CD14-positive monocyte (primary cell): ENCODE data around the gene MRPS21. TPM values are rescaled to one million over a fixed set of nuclear protein-coding genes. Genes with fewer than 3 reads are reported as not detected.
A peak's percentile ranks its signal among the peaks of the same experiment; 100 is the strongest.
"Not testable (repeated sequence)": the region's sequence is repeated elsewhere in the genome, so short reads cannot be mapped to it uniquely, and the experiment has no call there.

Experiments used
- DNase-seq, 3 donors: peaks; one replicate each; pipeline ENCODE4 v3.0.0-alpha.2; 2011 to 2022
- H2AFZ ChIP-seq: 2 replicates; pipeline ENCODE4 v1.6.0; 2012; ENCODE audit warnings: mild to moderate bottlenecking, low read depth, low read length, inconsistent platforms; ENCODE audit not compliant: insufficient read depth, poor library complexity, severe bottlenecking
- H3K27ac ChIP-seq, 2 donors: 1 replicate in 1 of 2; 2 replicates in 1 of 2; pipeline ENCODE4 v1.5.1; 2012 to 2013; ENCODE audit warnings: low read length in 2 of 2, control low read depth in 1 of 2, inconsistent platforms in 1 of 2, low read depth in 1 of 2, mild to moderate bottlenecking in 1 of 2
- H3K27me3 ChIP-seq, 2 donors: one replicate each; pipeline versions ENCODE4 v1.6.0 to v1.6.1; 2011 to 2013; ENCODE audit warnings: low read length in 2 of 2; ENCODE audit not compliant: control insufficient read depth in 2 of 2, insufficient read depth in 2 of 2
- H3K36me3 ChIP-seq, 2 donors: replicated peaks in 1 of 2; 1 replicate in 1 of 2; 2 replicates in 1 of 2; pipeline versions ENCODE4 v1.5.1 to v1.6.1; 2012 to 2013; ENCODE audit warnings: low read length in 2 of 2, control low read depth in 1 of 2, inconsistent platforms in 1 of 2, mild to moderate bottlenecking in 1 of 2; ENCODE audit not compliant: insufficient read depth in 2 of 2, control insufficient read depth in 1 of 2
- H3K4me1 ChIP-seq, 2 donors: 1 replicate in 1 of 2; 2 replicates in 1 of 2; pipeline versions ENCODE4 v1.5.1 to v1.6.1; 2012 to 2013; ENCODE audit warnings: low read length in 2 of 2, control low read depth in 1 of 2, inconsistent platforms in 1 of 2, mild to moderate bottlenecking in 1 of 2, moderate library complexity in 1 of 2; ENCODE audit not compliant: insufficient read depth in 2 of 2, control insufficient read depth in 1 of 2
- H3K4me2 ChIP-seq: replicated peaks from 2 replicates; pipeline ENCODE3; 2012; ENCODE audit warnings: low read length, moderate library complexity, mild to moderate bottlenecking; ENCODE audit not compliant: poor library complexity, severe bottlenecking; ENCODE audit errors: extremely low read depth
- H3K4me3 ChIP-seq, 3 experiments: fragments of 200-600 bp in 1 of 3; sonication (generic) in 1 of 3; replicated peaks in 1 of 3; 1 replicate in 2 of 3; 2 replicates in 1 of 3; pipeline ENCODE4 v1.5.1; 2011 to 2013; ENCODE audit warnings: low read length in 3 of 3, mild to moderate bottlenecking in 3 of 3, control low read depth in 2 of 3, low read depth in 2 of 3, inconsistent platforms in 1 of 3, moderate library complexity in 1 of 3
- H3K79me2 ChIP-seq: 2 replicates; pipeline ENCODE4 v1.6.0; 2012; ENCODE audit warnings: mild to moderate bottlenecking, control low read depth, inconsistent platforms, low read length, moderate library complexity; ENCODE audit not compliant: insufficient read depth
- H3K9ac ChIP-seq: 2 replicates; pipeline ENCODE4 v1.6.0; 2017; ENCODE audit warnings: low read length, mild to moderate bottlenecking; ENCODE audit not compliant: insufficient read depth, poor library complexity, severe bottlenecking
- H3K9me3 ChIP-seq, 2 donors: replicated peaks in 1 of 2; 1 replicate in 1 of 2; 2 replicates in 1 of 2; pipeline versions ENCODE4 v1.5.1 to v1.6.1; 2012 to 2013; ENCODE audit warnings: low read length in 2 of 2, control low read depth in 1 of 2; ENCODE audit not compliant: control insufficient read depth in 1 of 2, insufficient read depth in 1 of 2
- H4K20me1 ChIP-seq: 2 replicates; pipeline ENCODE4 v1.6.0; 2012; ENCODE audit warnings: mild to moderate bottlenecking, low read length, control low read depth, moderate library complexity; ENCODE audit not compliant: insufficient read depth
- H3K27ac Mint-ChIP-seq, 7 donors: one replicate each; pipeline ENCODE4 v1.8.0; 2020; ENCODE audit warnings: mild to moderate bottlenecking in 7 of 7, mixed read lengths in 7 of 7, moderate library complexity in 6 of 7, inconsistent platforms in 2 of 7
- H3K27me3 Mint-ChIP-seq, 3 donors: one replicate each; pipeline ENCODE4 v1.8.0; 2021 to 2022; ENCODE audit warnings: low read depth in 3 of 3, mild to moderate bottlenecking in 3 of 3, mixed read lengths in 3 of 3, moderate library complexity in 3 of 3, inconsistent platforms in 1 of 3
- H3K36me3 Mint-ChIP-seq, 2 donors: one replicate each; pipeline ENCODE4 v1.8.0; 2020; ENCODE audit warnings: mixed read lengths in 2 of 2, inconsistent platforms in 1 of 2, mild to moderate bottlenecking in 1 of 2
- H3K4me1 Mint-ChIP-seq: one replicate; pipeline ENCODE4 v1.8.0; 2020; ENCODE audit warnings: mild to moderate bottlenecking, mixed read lengths
- H3K4me3 Mint-ChIP-seq, 2 donors: one replicate each; pipeline ENCODE4 v1.8.0; 2020; ENCODE audit warnings: mild to moderate bottlenecking in 2 of 2, mixed read lengths in 2 of 2, moderate library complexity in 1 of 2
- H3K9me3 Mint-ChIP-seq, 7 donors: one replicate each; pipeline ENCODE4 v1.8.0; 2020 to 2022; ENCODE audit warnings: mixed read lengths in 7 of 7, mild to moderate bottlenecking in 6 of 7, moderate library complexity in 6 of 7, inconsistent platforms in 2 of 7
- WGBS: methylation state at CpG from one replicate; pipeline ENCODE4 v1.1.5; 2013; ENCODE audit warnings: missing lambda C conversion rate; ENCODE audit not compliant: insufficient coverage; 5-methylcytosine and 5-hydroxymethylcytosine counted together
- intact Hi-C, 2 donors: fragments of 100-400 bp; cut with micrococcal nuclease; formaldehyde crosslinking; loops; one replicate each; pipeline versions ENCODE4 v1.15.0 to v1.15.1; 2023
- polyA plus RNA-seq, 3 donors: library from polyadenylated mRNA; depleted of rRNA in 1 of 3; unstranded in 2 of 3; stranded (reverse) in 1 of 3; fragments of 300-500 nt in 2 of 3; fragments of >200 nt in 1 of 3; fragmentation: Illumina TruSeq in 2 of 3; gene quantifications; 1 replicate in 2 of 3; 2 replicates in 1 of 3; pipeline ENCODE4 v1.2.3, GENCODE V29; 2012 to 2021
- TF ChIP-seq, protein P1 (sequence below): fragments of 200-600 bp; IDR thresholded peaks from one replicate; pipeline ENCODE4 v1.8.0; 2022; ENCODE audit warnings: antibody characterized with exemption, mild to moderate bottlenecking

Gene MRPS21
- polyA plus RNA-seq, 3 donors: 42.3 to 53.0 (median 49.6) TPM

DNA sequence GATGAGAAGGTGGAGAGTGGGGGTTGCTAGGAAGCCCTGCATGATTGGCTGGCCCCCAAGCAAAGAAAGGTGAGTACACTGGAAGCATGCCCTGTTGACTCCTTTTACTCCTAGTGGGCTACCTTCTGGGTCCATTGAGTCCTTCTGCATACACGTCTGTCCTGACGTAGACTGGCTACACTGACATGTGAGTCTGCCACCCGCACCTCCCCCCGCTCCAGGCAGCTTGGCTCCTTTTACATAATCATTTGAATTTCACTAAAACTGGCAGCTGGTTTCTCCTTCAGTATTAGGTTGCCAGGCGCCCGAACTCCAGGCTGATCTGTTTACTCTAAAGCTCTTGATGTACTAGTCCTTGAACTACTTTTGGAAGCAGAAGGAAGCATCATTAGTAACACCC is 8.7 kb downstream of the MRPS21 start:
- no peak for DNase-seq
- Histone ChIP-seq H3K4me2 (no peak overlapping the region), H3K9ac (no peak overlapping the region), H3K36me3 (peaks cover 31 to 69% of the 10 kb centered on the region in 2 donors), H3K27ac (no peak overlapping the region), H2AFZ (no peak overlapping the region), H3K9me3 (no peaks in the 10 kb centered on the region), H4K20me1 (no peaks in the 10 kb centered on the region), H3K4me3 (no peak overlapping the region), H3K27me3 (no peaks in the 10 kb centered on the region), H3K79me2 (no peaks in the 10 kb centered on the region), H3K4me1 (no peaks in the 10 kb centered on the region)
- Mint-ChIP-seq H3K4me1 (no peaks in the 10 kb centered on the region), H3K36me3 (peaks cover 41 to 81% of the 10 kb centered on the region in 2 donors), H3K9me3 (no peaks in the 10 kb centered on the region), H3K4me3 (no peak overlapping the region), H3K27ac (peak overlapping the region in 1 of 7 donors; percentile 16), H3K27me3 (no peaks in the 10 kb centered on the region)
- 95% methylated on average over 4 of the region's 6 CpGs for WGBS
- intact Hi-C loops: loop anchor here in 1 of 2 donors (10.0 kb wide), 1 partner anchor 48 kb away; the partner anchor contains the start of gene CA14
- TF ChIP-seq, protein P1, sequence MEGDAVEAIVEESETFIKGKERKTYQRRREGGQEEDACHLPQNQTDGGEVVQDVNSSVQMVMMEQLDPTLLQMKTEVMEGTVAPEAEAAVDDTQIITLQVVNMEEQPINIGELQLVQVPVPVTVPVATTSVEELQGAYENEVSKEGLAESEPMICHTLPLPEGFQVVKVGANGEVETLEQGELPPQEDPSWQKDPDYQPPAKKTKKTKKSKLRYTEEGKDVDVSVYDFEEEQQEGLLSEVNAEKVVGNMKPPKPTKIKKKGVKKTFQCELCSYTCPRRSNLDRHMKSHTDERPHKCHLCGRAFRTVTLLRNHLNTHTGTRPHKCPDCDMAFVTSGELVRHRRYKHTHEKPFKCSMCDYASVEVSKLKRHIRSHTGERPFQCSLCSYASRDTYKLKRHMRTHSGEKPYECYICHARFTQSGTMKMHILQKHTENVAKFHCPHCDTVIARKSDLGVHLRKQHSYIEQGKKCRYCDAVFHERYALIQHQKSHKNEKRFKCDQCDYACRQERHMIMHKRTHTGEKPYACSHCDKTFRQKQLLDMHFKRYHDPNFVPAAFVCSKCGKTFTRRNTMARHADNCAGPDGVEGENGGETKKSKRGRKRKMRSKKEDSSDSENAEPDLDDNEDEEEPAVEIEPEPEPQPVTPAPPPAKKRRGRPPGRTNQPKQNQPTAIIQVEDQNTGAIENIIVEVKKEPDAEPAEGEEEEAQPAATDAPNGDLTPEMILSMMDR: no peak

DNA sequence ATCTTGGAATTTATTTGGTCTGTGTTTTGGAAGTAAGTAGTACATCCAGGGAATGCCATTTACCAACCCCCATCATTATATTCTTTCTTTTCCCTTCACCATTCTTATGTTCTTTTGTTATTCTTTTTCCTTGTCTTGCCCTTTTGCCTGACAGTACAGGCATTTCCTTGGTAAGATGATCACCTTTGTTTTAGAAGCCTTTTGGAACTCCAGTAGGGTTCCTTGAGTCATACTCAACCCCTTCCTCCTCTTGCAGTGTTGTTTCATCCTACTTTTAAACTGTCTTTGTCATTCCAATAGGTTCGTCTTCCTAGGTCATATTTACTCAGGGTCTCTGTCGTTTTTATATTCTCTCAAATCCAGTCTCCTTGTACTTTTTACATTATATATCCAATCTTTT is 9.2 kb downstream of the MRPS21 start:
- no peaks in the 10 kb centered on the region for H3K9me3 Mint-ChIP-seq
- Histone ChIP-seq H3K9ac (no peak overlapping the region), H3K4me2 (no peak overlapping the region), H3K9me3 (no peaks in the 10 kb centered on the region), H3K4me3 (no peak overlapping the region), H4K20me1 (no peaks in the 10 kb centered on the region), H3K36me3 (peaks cover 37 to 69% of the 10 kb centered on the region in 2 donors), H3K4me1 (no peaks in the 10 kb centered on the region), H3K79me2 (no peaks in the 10 kb centered on the region), H3K27me3 (no peaks in the 10 kb centered on the region), H3K27ac (no peak overlapping the region), H2AFZ (no peak overlapping the region)
- H3K36me3 Mint-ChIP-seq: peaks cover 40 to 81% of the 10 kb centered on the region in 2 donors
- peak overlapping the region in 1 of 7 donors; percentile 23 for H3K27ac Mint-ChIP-seq
- H3K27me3 Mint-ChIP-seq: no peaks in the 10 kb centered on the region
- H3K4me3 Mint-ChIP-seq: no peak overlapping the region
- intact Hi-C loops: loop anchor here in 1 of 2 donors (10.0 kb wide), 1 partner anchor 48 kb away; the partner anchor contains the start of gene CA14
- no peaks in the 10 kb centered on the region for H3K4me1 Mint-ChIP-seq
- WGBS: no CpG with 5 or more reads among the region's 2 CpGs
- no peak for DNase-seq
- TF ChIP-seq, protein P1: no peak

DNA sequence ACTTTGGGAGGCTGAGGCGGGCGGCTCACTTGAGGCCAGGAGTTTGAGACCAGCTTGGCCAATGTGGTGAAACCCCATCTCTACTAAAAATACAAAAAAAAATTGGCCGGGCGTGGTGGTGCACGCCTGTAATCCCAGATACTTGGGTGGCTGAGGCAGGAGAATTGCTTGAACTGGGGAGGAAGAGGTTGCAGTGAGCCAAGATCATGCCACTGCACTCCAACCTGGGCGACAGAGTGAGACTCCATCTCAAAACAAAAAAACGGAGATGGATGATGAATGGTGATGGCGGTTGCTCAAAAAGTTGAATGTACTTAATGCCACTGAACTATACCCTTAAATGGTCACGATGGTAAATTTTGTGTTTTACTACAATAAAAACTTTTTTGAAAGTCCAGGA is 14.9 kb downstream of the MRPS21 start:
- not testable (repeated sequence) for H3K9me3 ChIP-seq, H4K20me1 ChIP-seq, H3K79me2 ChIP-seq, H3K27me3 ChIP-seq, H3K4me2 ChIP-seq, H3K4me1 ChIP-seq, H3K9me3 Mint-ChIP-seq, H3K9ac ChIP-seq, H3K4me3 Mint-ChIP-seq, H3K27ac ChIP-seq, H3K27ac Mint-ChIP-seq, H3K27me3 Mint-ChIP-seq, DNase-seq, H3K4me1 Mint-ChIP-seq, H3K4me3 ChIP-seq, H2AFZ ChIP-seq
- H3K36me3 ChIP-seq: peaks cover 12 to 24% of the 10 kb centered on the region in 2 donors
- intact Hi-C loops: loop anchor here in 1 of 2 donors (10.0 kb wide), 1 partner anchor 54 kb away; the partner anchor contains the start of gene CA14
- peaks cover 18 to 47% of the 10 kb centered on the region in 2 donors for H3K36me3 Mint-ChIP-seq
- WGBS: 95% methylated on average over 3 of the region's 9 CpGs
